ENCODE measurements around the gene GPANK1.

The GPANK1 gene

GRCh38 chr6:31664790-31665500 lies at the start of gene GPANK1:
Gene GPANK1 (minus strand): TSS chr6:31664997. CDS start chr6:31664478, 519 bp downstream.
- TF ChIP-seq CTCF (IDR thresholded peaks at IDR 0.05): no peak

- no peak for TF ChIP-seq CTCF (IDR thresholded peaks at IDR 0.05)
Measured at GRCh38 chr6:31713991-31714684, 49.3 kb upstream of the GPANK1 start.

DNA sequence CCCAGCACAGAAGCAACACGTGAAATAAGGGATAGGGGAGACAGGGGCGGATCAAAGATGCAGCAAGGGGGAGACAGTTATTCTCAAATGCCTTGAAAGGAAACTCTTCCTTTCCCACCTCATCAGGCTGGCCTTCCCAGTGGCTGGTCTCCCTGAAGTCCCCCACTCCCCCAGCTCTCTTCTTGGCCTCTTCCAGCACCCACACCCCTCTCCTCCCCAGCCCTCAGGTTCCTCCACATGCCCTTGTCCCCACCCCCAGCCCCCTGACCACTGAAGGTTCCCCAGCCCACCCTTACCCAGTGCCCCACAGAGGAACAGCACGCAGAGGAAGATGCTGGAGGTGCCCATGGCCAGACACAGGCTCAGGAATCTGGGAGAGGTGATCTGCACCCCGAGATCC lies 48.7 kb upstream of the GPANK1 start:
- no peak for TF ChIP-seq CTCF (IDR thresholded peaks at IDR 0.05)

- no peak; the same call in 1 of the 2 replicates for TF ChIP-seq CTCF (IDR thresholded peaks at IDR 0.05)
Measured at GRCh38 chr6:31712296-31712695, 47.5 kb upstream of the GPANK1 start.

- TF ChIP-seq CTCF (IDR thresholded peaks at IDR 0.05): no peak
Measured at GRCh38 chr6:31711233-31711632, 46.4 kb upstream of the GPANK1 start.

DNA sequence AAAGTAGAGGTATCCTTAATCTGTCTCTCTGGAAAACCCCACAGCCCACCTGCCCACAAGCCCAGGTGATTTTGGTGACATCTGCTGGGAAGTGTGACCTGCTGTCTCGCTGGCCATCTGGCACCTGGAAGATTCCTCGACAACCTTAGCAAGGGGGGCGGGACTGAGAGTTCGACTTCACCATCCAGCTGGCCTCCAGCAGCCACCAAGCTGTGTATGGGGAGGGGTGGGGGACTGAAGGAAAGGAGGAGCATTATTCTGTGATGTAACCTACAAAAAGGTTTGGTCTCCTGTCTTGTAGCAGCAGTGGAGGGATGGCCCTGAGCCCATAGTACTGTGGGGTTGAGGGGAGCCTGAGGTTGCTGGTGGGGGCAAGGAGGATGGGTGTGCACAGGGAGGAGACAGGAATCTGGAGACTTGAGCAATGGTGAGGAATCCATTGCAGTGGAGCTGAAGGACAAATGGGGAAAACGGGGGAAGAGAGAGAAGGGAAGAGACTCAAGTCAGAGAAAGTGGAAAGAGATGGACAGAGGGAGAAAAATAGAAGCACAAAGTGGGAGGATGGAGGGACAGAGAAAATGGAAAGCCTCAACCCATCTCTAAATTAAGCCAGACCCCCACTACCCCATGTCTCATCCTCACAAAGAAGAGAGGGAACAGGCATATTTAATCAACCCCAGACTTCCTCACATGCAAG lies 45.9 kb upstream of the GPANK1 start:
- TF ChIP-seq CTCF (IDR thresholded peaks at IDR 0.05): no peak

GRCh38 chr6:31708224-31708623 lies 43.4 kb upstream of the GPANK1 start:
- no peak for TF ChIP-seq CTCF (IDR thresholded peaks at IDR 0.05)

Data from LNCAP (cell line).